Right lobe of liver (tissue), 4 donors: ENCODE data around the gene PCDHGA3.
A peak's percentile ranks its signal among the peaks of the same experiment; 100 is the strongest.

Source experiments
- POLR2A ChIP-seq: fragments of 450-650 bp; IDR thresholded peaks from one replicate; pipeline ENCODE4 v1.6.1; 2017; ENCODE audit warnings: antibody characterized with exemption, mild to moderate bottlenecking
- TF ChIP-seq, protein P1 (sequence below), 4 donors: fragments of 200-600 bp in 3 of 4; fragments of 450-650 bp in 1 of 4; IDR thresholded peaks; one replicate each; pipeline versions ENCODE4 v1.5.1 to v1.8.0; 2016 to 2022; ENCODE audit warnings: antibody characterized with exemption in 4 of 4, mild to moderate bottlenecking in 2 of 4
- donor health status: DM: no; HTN: no; CAD: no.
- donor health status: DM: no; HTN: no; CAD: no.
- donor health status: DM: no; HTN: yes; CAD: no.

DNA sequence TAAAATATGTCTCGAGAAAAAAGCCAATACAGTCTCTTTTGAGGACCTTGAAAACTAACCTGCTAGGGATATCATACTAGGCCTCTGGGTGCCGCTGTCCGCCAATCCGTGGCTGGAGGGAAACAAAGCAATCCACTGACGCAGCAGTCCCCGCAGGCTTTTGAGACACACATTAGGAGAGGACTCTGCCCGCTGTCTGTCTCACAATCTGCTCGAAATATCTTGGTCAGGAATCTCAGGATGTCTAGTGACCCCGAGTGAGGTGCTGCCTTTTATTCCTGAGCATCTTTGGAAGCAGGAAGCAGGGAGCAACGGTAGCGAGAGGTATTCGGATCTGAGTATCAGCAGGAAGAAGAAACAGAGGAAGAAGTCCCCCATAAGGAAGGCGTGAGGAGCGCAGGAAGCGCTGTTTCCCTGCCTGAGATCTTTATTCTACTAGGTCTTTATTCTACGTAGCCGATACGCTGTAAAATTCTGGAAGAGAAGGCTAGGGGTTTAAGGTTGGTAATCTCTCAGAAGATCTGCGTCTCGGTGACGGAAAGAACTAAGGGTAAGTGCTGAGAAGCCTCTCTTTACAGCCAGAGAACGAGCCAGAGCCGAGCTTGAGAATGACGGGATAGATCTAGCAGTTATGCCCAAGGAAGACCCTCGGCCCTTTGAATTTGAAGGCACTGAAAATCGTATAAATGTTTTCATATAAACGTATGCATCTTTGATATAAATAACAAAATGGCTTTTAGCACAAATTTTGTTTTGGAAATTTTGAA lies 17.4 kb upstream of the PCDHGA3 start:
- TF ChIP-seq POLR2A: no peak
- TF ChIP-seq, protein P1, sequence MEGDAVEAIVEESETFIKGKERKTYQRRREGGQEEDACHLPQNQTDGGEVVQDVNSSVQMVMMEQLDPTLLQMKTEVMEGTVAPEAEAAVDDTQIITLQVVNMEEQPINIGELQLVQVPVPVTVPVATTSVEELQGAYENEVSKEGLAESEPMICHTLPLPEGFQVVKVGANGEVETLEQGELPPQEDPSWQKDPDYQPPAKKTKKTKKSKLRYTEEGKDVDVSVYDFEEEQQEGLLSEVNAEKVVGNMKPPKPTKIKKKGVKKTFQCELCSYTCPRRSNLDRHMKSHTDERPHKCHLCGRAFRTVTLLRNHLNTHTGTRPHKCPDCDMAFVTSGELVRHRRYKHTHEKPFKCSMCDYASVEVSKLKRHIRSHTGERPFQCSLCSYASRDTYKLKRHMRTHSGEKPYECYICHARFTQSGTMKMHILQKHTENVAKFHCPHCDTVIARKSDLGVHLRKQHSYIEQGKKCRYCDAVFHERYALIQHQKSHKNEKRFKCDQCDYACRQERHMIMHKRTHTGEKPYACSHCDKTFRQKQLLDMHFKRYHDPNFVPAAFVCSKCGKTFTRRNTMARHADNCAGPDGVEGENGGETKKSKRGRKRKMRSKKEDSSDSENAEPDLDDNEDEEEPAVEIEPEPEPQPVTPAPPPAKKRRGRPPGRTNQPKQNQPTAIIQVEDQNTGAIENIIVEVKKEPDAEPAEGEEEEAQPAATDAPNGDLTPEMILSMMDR (IDR thresholded peaks at IDR 0.05): peak in 2 of 4 donors; percentile 4 to 29
